ENCODE measurements around the gene RANBP1.

RANBP1 gene

DNA sequence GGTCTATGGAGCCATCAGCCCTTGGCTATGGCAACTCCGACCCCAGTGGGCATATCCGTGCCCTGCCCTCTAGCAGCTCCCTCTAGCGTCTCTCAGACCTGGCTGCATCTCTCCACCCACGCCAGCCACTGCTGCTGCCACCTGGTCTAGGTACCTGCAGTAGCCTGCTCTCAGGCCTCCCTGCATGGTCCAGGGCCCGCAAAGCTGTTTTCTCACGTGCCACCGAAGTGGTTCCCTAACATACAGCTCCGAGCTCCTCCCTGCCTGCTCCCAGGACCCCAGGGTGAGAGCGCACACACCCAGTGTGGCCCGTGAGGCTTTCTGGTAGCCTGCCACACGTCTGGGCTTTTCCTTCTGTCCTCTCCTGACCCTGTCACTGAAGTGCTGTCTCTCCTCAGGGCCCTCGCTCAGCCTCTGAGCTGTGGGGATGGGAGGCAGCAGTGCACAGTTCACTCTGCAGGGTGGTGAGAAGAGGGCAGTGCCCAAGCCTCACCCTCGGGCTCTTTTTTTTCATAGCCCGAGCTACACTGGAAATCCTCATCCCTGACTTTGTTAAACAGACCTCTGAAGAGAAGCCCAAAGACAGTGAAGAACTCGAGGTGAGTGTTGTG is 21.6 kb upstream of the RANBP1 start:
- Mint-ChIP-seq H3K4me1 (no peaks in the 10 kb centered on the region), H3K27me3 (no peaks in the 10 kb centered on the region), H3K27ac (no peak overlapping the region), H3K36me3 (peaks cover 42% of the 10 kb centered on the region), H3K9me3 (no peaks in the 10 kb centered on the region), H3K4me3 (no peak overlapping the region)
- ATAC-seq (ENCODE audit: low read depth) (no peak), DNase-seq (ENCODE audit: low spot score in 2 of 2) (no peak)

DNA sequence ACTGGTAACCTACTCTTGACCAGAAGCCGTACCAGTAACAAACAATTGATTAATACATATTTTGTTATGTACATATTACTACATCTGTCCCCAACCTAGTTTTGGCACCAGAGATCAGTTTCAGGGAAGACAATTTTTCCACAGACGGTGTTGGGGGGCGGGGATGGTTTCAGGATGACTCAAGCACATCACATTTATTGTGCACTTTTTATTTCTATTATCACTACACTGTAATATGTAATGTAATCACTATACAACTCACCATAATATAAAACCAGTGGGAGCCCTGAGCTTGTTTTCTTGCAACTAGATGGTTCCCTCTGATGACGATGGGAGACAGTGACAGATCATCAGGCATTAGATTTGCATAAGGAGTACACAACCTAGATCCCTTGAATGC is 20.4 kb upstream of the RANBP1 start:
- Mint-ChIP-seq H3K4me1 (no peaks in the 10 kb centered on the region), H3K27me3 (no peaks in the 10 kb centered on the region), H3K9me3 (no peaks in the 10 kb centered on the region), H3K27ac (no peak overlapping the region), H3K36me3 (peaks cover 35% of the 10 kb centered on the region), H3K4me3 (no peak overlapping the region)
- ATAC-seq (ENCODE audit: low read depth): no peak
- DNase-seq (ENCODE audit: low spot score in 2 of 2): no peak

- no peaks in the 10 kb centered on the region for H3K4me1 Mint-ChIP-seq
- peaks cover 30% of the 10 kb centered on the region for H3K36me3 Mint-ChIP-seq
- no peak overlapping the region for H3K27ac Mint-ChIP-seq
- no peak overlapping the region for H3K4me3 Mint-ChIP-seq
- no peaks in the 10 kb centered on the region for H3K9me3 Mint-ChIP-seq
- ATAC-seq (ENCODE audit: low read depth) (no peak), DNase-seq (ENCODE audit: low spot score in 2 of 2) (no peak)
- no peaks in the 10 kb centered on the region for H3K27me3 Mint-ChIP-seq
These were observed 19.1 kb upstream of the RANBP1 start for GRCh38 chr22:20096574-20097420.

DNA sequence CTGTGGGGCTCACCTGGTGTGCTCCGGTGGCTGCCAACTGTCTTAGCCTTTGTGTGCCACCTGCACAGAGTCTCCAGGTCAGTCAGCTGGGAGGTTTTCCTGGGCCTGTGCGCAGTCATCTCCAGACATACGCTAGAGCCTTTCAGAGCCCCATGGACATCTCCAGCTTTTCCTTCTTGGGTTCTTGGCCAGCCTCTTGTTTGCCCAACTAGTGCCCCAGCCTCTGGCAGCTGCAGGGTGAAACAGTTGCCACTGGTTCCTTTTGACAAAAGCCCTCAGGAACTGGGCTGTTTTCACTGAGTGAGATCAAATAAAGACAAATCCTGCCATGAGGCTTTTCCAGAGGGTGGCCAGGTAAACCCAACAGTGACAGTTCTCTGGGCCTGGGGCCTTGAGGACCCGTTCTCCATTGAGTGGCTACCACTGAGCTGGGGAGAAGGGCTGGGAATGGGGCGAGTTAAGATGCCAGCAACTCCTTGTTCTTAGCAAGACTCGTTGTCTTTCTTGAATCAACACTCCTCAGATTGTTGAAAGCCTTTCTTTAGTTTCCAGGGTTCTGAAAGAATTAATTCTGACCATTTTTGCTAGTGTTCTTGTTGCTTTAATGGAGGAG is 16.7 kb upstream of the RANBP1 start:
- Mint-ChIP-seq H3K36me3 (peaks cover 29% of the 10 kb centered on the region), H3K9me3 (no peaks in the 10 kb centered on the region), H3K27me3 (no peaks in the 10 kb centered on the region), H3K4me1 (no peaks in the 10 kb centered on the region), H3K27ac (no peak overlapping the region), H3K4me3 (no peak overlapping the region)
- no peak for DNase-seq (ENCODE audit: low spot score in 2 of 2)
- no peak for ATAC-seq (ENCODE audit: low read depth)

GRCh38 chr22:20101638-20102037 is 14.3 kb upstream of the RANBP1 start:
- no peak overlapping the region for H3K27ac Mint-ChIP-seq
- H3K4me1 Mint-ChIP-seq: no peaks in the 10 kb centered on the region
- no peaks in the 10 kb centered on the region for H3K9me3 Mint-ChIP-seq
- DNase-seq (ENCODE audit: low spot score in 2 of 2): no peak
- no peak for ATAC-seq (ENCODE audit: low read depth)
- H3K4me3 Mint-ChIP-seq: no peak overlapping the region
- peaks cover 19% of the 10 kb centered on the region for H3K36me3 Mint-ChIP-seq
- no peaks in the 10 kb centered on the region for H3K27me3 Mint-ChIP-seq

GRCh38 chr22:20102203-20102780 is 13.6 kb upstream of the RANBP1 start:
- H3K9me3 Mint-ChIP-seq: no peaks in the 10 kb centered on the region
- H3K27me3 Mint-ChIP-seq: no peaks in the 10 kb centered on the region
- H3K4me1 Mint-ChIP-seq: no peaks in the 10 kb centered on the region
- ATAC-seq (ENCODE audit: low read depth) (no peak), DNase-seq (ENCODE audit: low spot score in 2 of 2) (no peak)
- H3K36me3 Mint-ChIP-seq: peaks cover 18% of the 10 kb centered on the region
- no peak overlapping the region for H3K4me3 Mint-ChIP-seq
- H3K27ac Mint-ChIP-seq: no peak overlapping the region

GRCh38 chr22:20105456-20106204 is 10.3 kb upstream of the RANBP1 start:
- Mint-ChIP-seq H3K27me3 (no peaks in the 10 kb centered on the region), H3K36me3 (peaks cover 14% of the 10 kb centered on the region), H3K4me3 (no peak overlapping the region), H3K9me3 (no peaks in the 10 kb centered on the region), H3K27ac (no peak overlapping the region), H3K4me1 (no peaks in the 10 kb centered on the region)
- no peak for DNase-seq (ENCODE audit: low spot score in 2 of 2)
- ATAC-seq (ENCODE audit: low read depth): no peak

DNA sequence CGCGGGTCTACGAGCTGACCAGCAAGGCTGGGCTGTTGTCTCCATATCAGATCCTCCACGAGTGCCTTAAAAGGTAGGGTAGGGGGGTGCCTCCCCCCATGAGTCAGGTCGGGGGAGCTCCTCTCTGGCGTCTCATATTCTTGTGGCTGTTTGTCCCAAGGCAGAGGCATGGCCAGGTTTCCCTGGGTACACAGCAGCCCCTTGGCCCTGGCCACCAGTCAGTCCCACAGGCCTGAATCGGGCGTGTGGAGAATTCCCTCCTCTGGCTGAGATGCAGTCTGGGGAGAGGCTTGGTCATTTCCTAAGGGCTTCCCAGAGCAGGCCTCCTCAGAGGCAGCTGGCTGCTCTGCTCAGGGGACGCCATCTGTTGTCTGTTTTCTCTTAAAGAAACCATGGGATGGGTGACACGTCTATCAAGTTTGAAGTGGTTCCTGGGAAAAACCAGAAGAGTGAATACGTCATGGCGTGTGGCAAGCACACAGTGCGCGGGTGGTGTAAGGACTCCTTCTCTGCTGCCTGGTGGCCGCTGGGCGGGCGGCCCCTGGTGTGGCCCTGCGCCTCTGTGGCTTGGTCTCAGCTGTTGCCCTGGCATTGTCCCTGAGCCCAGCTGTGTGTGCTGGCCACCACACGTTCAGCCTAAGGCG is 9.6 kb upstream of the RANBP1 start:
- DNase-seq (ENCODE audit: low spot score in 2 of 2) (no peak), ATAC-seq (ENCODE audit: low read depth) (no peak)
- Mint-ChIP-seq H3K27ac (no peak overlapping the region), H3K4me1 (peaks cover under 1% of the 10 kb centered on the region), H3K9me3 (no peaks in the 10 kb centered on the region), H3K4me3 (no peak overlapping the region), H3K36me3 (peaks cover 13% of the 10 kb centered on the region), H3K27me3 (no peaks in the 10 kb centered on the region)

DNA sequence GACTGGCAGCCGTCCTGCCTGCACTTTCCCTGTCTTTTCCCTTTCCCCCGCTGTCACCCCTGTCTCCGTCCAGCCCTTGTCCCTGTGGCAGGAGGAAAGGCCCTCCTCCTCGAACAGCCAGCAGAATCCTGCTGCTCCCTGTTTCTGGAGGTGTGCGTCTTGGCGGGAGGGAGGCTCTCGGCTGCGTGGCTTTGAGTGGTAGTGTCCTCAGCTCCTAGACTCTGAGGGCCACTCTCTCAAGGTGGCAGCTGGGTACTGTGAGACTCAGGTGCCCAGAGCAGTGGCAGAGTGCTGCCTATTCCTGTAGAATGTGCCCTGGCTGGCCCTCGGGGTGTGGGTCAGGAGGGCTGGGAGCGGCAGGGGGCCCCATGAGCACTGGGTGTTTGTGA is 9.1 kb upstream of the RANBP1 start:
- ATAC-seq (ENCODE audit: low read depth) (no peak), DNase-seq (ENCODE audit: low spot score in 2 of 2) (no peak)
- H3K4me3 Mint-ChIP-seq: no peak overlapping the region
- H3K9me3 Mint-ChIP-seq: no peaks in the 10 kb centered on the region
- H3K27ac Mint-ChIP-seq: no peak overlapping the region
- H3K36me3 Mint-ChIP-seq: peaks cover 13% of the 10 kb centered on the region
- H3K4me1 Mint-ChIP-seq: peaks cover 2% of the 10 kb centered on the region
- no peaks in the 10 kb centered on the region for H3K27me3 Mint-ChIP-seq

GRCh38 chr22:20107471-20107901 is 8.4 kb upstream of the RANBP1 start:
- Mint-ChIP-seq H3K27me3 (no peaks in the 10 kb centered on the region), H3K27ac (no peak overlapping the region), H3K36me3 (peaks cover 13% of the 10 kb centered on the region), H3K4me1 (peaks cover 2% of the 10 kb centered on the region), H3K9me3 (no peaks in the 10 kb centered on the region), H3K4me3 (no peak overlapping the region)
- DNase-seq (ENCODE audit: low spot score in 2 of 2): no peak
- no peak for ATAC-seq (ENCODE audit: low read depth)

- ATAC-seq (ENCODE audit: low read depth) (no peak), DNase-seq (ENCODE audit: low spot score in 2 of 2) (no peak)
- H3K27me3 Mint-ChIP-seq: no peaks in the 10 kb centered on the region
- H3K4me1 Mint-ChIP-seq: peaks cover 2% of the 10 kb centered on the region
- no peak overlapping the region for H3K4me3 Mint-ChIP-seq
- no peaks in the 10 kb centered on the region for H3K9me3 Mint-ChIP-seq
- no peak overlapping the region for H3K27ac Mint-ChIP-seq
- H3K36me3 Mint-ChIP-seq: peaks cover 13% of the 10 kb centered on the region
These were observed 7.8 kb upstream of the RANBP1 start for GRCh38 chr22:20107951-20108756.

DNA sequence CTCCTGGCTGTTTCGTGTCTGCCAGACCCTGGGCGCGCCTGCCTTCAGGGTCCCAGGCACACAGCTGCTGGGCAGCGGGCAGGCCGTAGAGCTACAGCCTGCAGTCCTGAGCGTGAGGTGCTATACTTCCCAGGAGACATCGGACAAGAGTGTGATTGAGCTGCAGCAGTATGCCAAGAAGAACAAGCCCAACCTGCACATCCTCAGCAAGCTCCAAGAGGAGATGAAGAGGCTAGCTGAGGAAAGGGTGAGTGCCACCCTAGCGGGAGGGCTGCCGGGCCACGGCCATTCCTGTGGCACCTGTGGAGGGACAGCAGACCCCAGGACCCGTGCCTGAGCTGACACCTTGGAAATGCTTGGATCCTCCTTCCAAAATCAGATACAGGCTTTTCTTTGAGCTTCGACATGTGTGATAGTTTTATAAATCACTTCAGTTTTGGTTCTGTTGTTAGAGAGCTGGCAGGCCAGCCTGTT is 7.1 kb upstream of the RANBP1 start:
- Mint-ChIP-seq H3K36me3 (peaks cover 9% of the 10 kb centered on the region), H3K27ac (no peak overlapping the region), H3K9me3 (no peaks in the 10 kb centered on the region), H3K27me3 (no peaks in the 10 kb centered on the region), H3K4me3 (no peak overlapping the region), H3K4me1 (peaks cover 2% of the 10 kb centered on the region)
- DNase-seq (ENCODE audit: low spot score in 2 of 2): no peak
- no peak for ATAC-seq (ENCODE audit: low read depth)
